GM12878 (cell line): ENCODE data around the gene PHF20. TPM values are rescaled to one million over a fixed set of nuclear protein-coding genes. Genes with fewer than 3 reads are reported as not detected.

Experiments
- ATAC-seq: fragments of 200-7000 bp; cut with Tn5 transposase; 3 replicates; pipeline ENCODE4 v1.9.1; 2020; ENCODE audit warnings: mild to moderate bottlenecking, moderate library complexity
- BruUV-seq: library from RNA; stranded (reverse); fragments of 400-500 nt; replicated peaks from 2 replicates; lab custom pipeline; 2021; lab: Mats Ljungman, UMichigan
- CTCF ChIA-PET: fragments of 300-600 bp; sonication (Branson Sonifier 250); formaldehyde crosslinking; extraction: SDS; loops from one replicate; lab custom pipeline; 2021; ENCODE audit warnings: inconsistent platforms; lab: Yijun Ruan, JAX
- POLR2A ChIA-PET: fragments of 350-600 bp; formaldehyde crosslinking; extraction: SDS; loops from one replicate; lab custom pipeline; 2021; ENCODE audit warnings: inconsistent platforms; lab: Charles Lee
- RAD21 ChIA-PET: fragments of 300-600 bp; sonication (Branson Sonifier 250); formaldehyde crosslinking; loops from one replicate; lab custom pipeline; 2023; ENCODE audit warnings: antibody characterized with exemption; ENCODE audit not compliant: unreplicated experiment; lab: Charles Lee
- SMC1A ChIA-PET: fragments of 300-600 bp; sonication (Branson Sonifier 250); formaldehyde crosslinking; loops from one replicate; lab custom pipeline; 2023; ENCODE audit not compliant: unreplicated experiment, uncharacterized antibody; lab: Charles Lee
- DNase-seq: peaks from one replicate; pipeline ENCODE4 v3.0.0-alpha.2; 2011; ENCODE audit warnings: low read depth, low spot score
- FAIRE-seq: peaks from 3 replicates; lab custom pipeline; 2011; peaks lifted over from hg19 to GRCh38; lab: Jason Lieb, UNC
- H2AFZ ChIP-seq: 2 replicates; pipeline ENCODE4 v1.6.0; 2011; ENCODE audit warnings: low read depth, low read length, control low read depth; ENCODE audit not compliant: control insufficient read depth
- H3K27ac ChIP-seq: 2 replicates; pipeline ENCODE4 v1.5.1; 2011; ENCODE audit warnings: control low read depth; ENCODE audit not compliant: control insufficient read depth, insufficient read depth
- H3K27me3 ChIP-seq, 2 experiments: replicated peaks in 1 of 2; 2 replicates each; pipeline versions ENCODE4 v1.6.0 to v1.6.1; 2011; ENCODE audit warnings: low read length in 1 of 2; ENCODE audit not compliant: control insufficient read depth in 2 of 2, insufficient read depth in 2 of 2
- H3K36me3 ChIP-seq, 2 experiments: 2 replicates each; pipeline ENCODE4 v1.5.1; 2011; ENCODE audit warnings: low read length in 1 of 2; ENCODE audit not compliant: control insufficient read depth in 2 of 2, insufficient read depth in 2 of 2
- H3K4me1 ChIP-seq: 2 replicates; pipeline ENCODE4 v1.6.1; 2011; ENCODE audit warnings: mild to moderate bottlenecking, low read length, moderate library complexity, mixed read lengths; ENCODE audit not compliant: control insufficient read depth, insufficient read depth
- H3K4me2 ChIP-seq: 2 replicates; pipeline ENCODE4 v1.6.0; 2011; ENCODE audit warnings: control low read depth; ENCODE audit not compliant: control insufficient read depth, insufficient read depth
- H3K4me3 ChIP-seq: fragments of 200-600 bp; sonication (generic); 2 replicates; pipeline ENCODE4 v1.5.1; 2016
- H3K79me2 ChIP-seq: 2 replicates; pipeline ENCODE4 v1.6.0; 2011; ENCODE audit warnings: low read length; ENCODE audit not compliant: control insufficient read depth, insufficient read depth
- H3K9ac ChIP-seq: 2 replicates; pipeline ENCODE4 v1.8.0; 2011; ENCODE audit warnings: low read length, control low read depth, mixed read lengths; ENCODE audit not compliant: control insufficient read depth, insufficient read depth
- H3K9me3 ChIP-seq: replicated peaks from 3 replicates; pipeline ENCODE4 v1.5.1; 2011; ENCODE audit warnings: mild to moderate bottlenecking, low read length; ENCODE audit not compliant: control insufficient read depth, insufficient read depth
- H4K20me1 ChIP-seq: 2 replicates; pipeline ENCODE4 v1.6.0; 2011; ENCODE audit not compliant: control insufficient read depth, insufficient read depth
- NFIC ChIP-seq: IDR thresholded peaks from 2 replicates; pipeline ENCODE4 v1.6.1; 2012; ENCODE audit warnings: low read depth, mild to moderate bottlenecking, inconsistent platforms, low read length, moderate library complexity
- POLR2AphosphoS2 ChIP-seq: IDR thresholded peaks from 2 replicates; pipeline ENCODE4 v1.6.1; 2011; ENCODE audit warnings: low read depth, mild to moderate bottlenecking, low read length, improper control_type of control experiment, moderate library complexity
- POLR2AphosphoS5 ChIP-seq: IDR thresholded peaks from 2 replicates; pipeline ENCODE4 v1.6.1; 2011; ENCODE audit warnings: mild to moderate bottlenecking, low read length, inconsistent platforms
- WGBS: methylation state at CpG from one replicate; pipeline ENCODE4 v1.1.6; 2016; ENCODE audit warnings: low lambda C conversion rate; ENCODE audit not compliant: insufficient replicate concordance, insufficient coverage; ENCODE audit errors: missing lambda C conversion rate; 5-methylcytosine and 5-hydroxymethylcytosine counted together
- in situ Hi-C: fragments of 300-500 bp; cut with MboI; formaldehyde crosslinking; loops from 9 replicates; pipeline ENCODE4 v1.14.3; 2018; ENCODE audit warnings: mixed read lengths
- intact Hi-C: fragments of 100-400 bp; cut with micrococcal nuclease; formaldehyde crosslinking; loops from one replicate; pipeline ENCODE4 v1.14.2; 2022; ENCODE audit not compliant: unreplicated experiment
- polyA plus RNA-seq, 11 experiments: library from polyadenylated mRNA; depleted of rRNA in 4 of 11; unstranded in 6 of 11; stranded (reverse) in 5 of 11; fragments of >200 nt; fragmentation: Nextera tagmentation in 4 of 11; fragmentation: Illumina TruSeq in 1 of 11; extraction: Ambion mirVana in 4 of 11; extraction: Trizol in 1 of 11; gene quantifications; 1 replicate in 1 of 11; 2 replicates in 10 of 11; pipeline versions ENCODE4 v1.2.1 to v1.2.3, GENCODE V29; 2011 to 2016; ENCODE audit warnings: inconsistent platforms in 2 of 11, missing spikeins in 2 of 11, low read depth in 1 of 11
- total RNA-seq, 4 experiments: library from RNA; depleted of rRNA in 3 of 4; stranded (reverse); fragments of >200 nt in 3 of 4; fragmentation: Illumina TruSeq in 1 of 4; extraction: Trizol in 1 of 4; gene quantifications; 2 replicates each; pipeline versions ENCODE4 v1.2.1 to v1.2.3, GENCODE V29; 2013 to 2021

The PHF20 gene
- total and polyA plus RNA-seq, 10 of the 15 experiments (the other 5 are each of a cell fraction or from before 2014, with no cell fraction given) = 31.6 to 91.2 (median 46.8) TPM

- Histone ChIP-seq H3K27me3 (no peaks in the 10 kb centered on the region), H3K9me3 (no peaks in the 10 kb centered on the region), H3K79me2 (peaks cover 74% of the 10 kb centered on the region)
- no peak for DNase-seq
- ChIA-PET POLR2A (interaction anchor here (0.6 to 2.8 kb wide), 3 partner anchors 10 to 63 kb away, joined by 3 to 15 read pairs (median 12); partner anchors contain the start of gene RBM39), SMC1A (interaction anchor here (1.0 to 2.0 kb wide), 3 partner anchors 10 to 40 kb away, joined by 3 to 8 read pairs (median 7); no protein-coding TSS in a partner anchor)
- TF ChIP-seq POLR2AphosphoS2 = no peak
- TF ChIP-seq POLR2AphosphoS5 = peak; percentile 63
- TF ChIP-seq, all 136 proteins: peak for 1
- no peak for FAIRE-seq
- in situ Hi-C loops = no loop called here
- Histone ChIP-seq H3K27ac (no peak overlapping the region), H3K4me3 (no peak overlapping the region), H2AFZ (no peak overlapping the region), H4K20me1 (peaks cover 22% of the 10 kb centered on the region), H3K9ac (no peak overlapping the region), H3K4me1 (no peaks in the 10 kb centered on the region), H3K4me2 (no peak overlapping the region), H3K36me3 (peaks cover 13 to 40% of the 10 kb centered on the region in 2 experiments)
- intact Hi-C loops = no loop called here
- 97% methylated on average over 7 of the region's 7 CpGs for WGBS
- no peak for ATAC-seq
- RAD21 ChIA-PET = no interaction called here
- no TSS peak for BruUV-seq
- CTCF ChIA-PET = interaction anchor here (1.9 kb wide), 1 partner anchor 10 kb away, joined by 9 read pairs; no protein-coding TSS in a partner anchor
Measured at GRCh38 chr20:35729283-35729807, 42.5 kb upstream of the PHF20 start.

- BruUV-seq = TSS peak; percentile 0
- in situ Hi-C loops = no loop called here
- POLR2A ChIA-PET = interaction anchor here (0.6 to 2.8 kb wide), 6 partner anchors 10 to 44 kb away, joined by 3 to 15 read pairs (median 4); partner anchors contain the start of gene RBM39
- no peak for TF ChIP-seq NFIC
- 77% methylated on average over 2 of the region's 2 CpGs for WGBS
- H3K4me1 ChIP-seq = no peaks in the 10 kb centered on the region
- no peak overlapping the region for H3K27ac ChIP-seq
- peaks cover 76% of the 10 kb centered on the region for H3K79me2 ChIP-seq
- peaks cover 21% of the 10 kb centered on the region for H4K20me1 ChIP-seq
- H3K36me3 ChIP-seq = peaks cover 12 to 39% of the 10 kb centered on the region in 2 experiments
- SMC1A ChIA-PET = interaction anchor here (0.8 to 2.0 kb wide), 10 partner anchors 8 to 266 kb away, joined by 3 to 8 read pairs (median 4); no protein-coding TSS in a partner anchor
- FAIRE-seq (no peak), DNase-seq (no peak), ATAC-seq (no peak)
- RAD21 ChIA-PET = interaction anchor here (1.3 kb wide), 1 partner anchor 12 kb away, joined by 5 read pairs; the partner anchor contains the start of gene RBM39
- CTCF ChIA-PET = interaction anchor here (1.4 to 1.5 kb wide), 4 partner anchors 10 to 266 kb away, joined by 3 to 10 read pairs (median 4); no protein-coding TSS in a partner anchor
- no peak overlapping the region for H3K4me3 ChIP-seq
- no peak overlapping the region for H3K9ac ChIP-seq
- intact Hi-C loops = loop anchor here (10.0 kb wide), 1 partner anchor 155 kb away; no protein-coding TSS in a partner anchor
- H3K27me3 ChIP-seq = no peaks in the 10 kb centered on the region
- H3K4me2 ChIP-seq = no peak overlapping the region
- H2AFZ ChIP-seq = no peak overlapping the region
- H3K9me3 ChIP-seq = no peaks in the 10 kb centered on the region
Measured at GRCh38 chr20:35729836-35730582, 41.8 kb upstream of the PHF20 start.
